RWPE2 (cell line): ENCODE data around the gene PSMG3.
A peak's percentile ranks its signal among the peaks of the same experiment; 100 is the strongest.

Source experiments
- ATAC-seq: fragments of 200-7000 bp; cut with Tn5 transposase; 3 replicates; pipeline ENCODE4 v1.9.1; 2021; ENCODE audit warnings: low read depth
- DNase-seq: peaks from one replicate; pipeline ENCODE4 v3.0.0-alpha.2; 2020; ENCODE audit warnings: low spot score
- H3K27ac ChIP-seq: fragments of 450-650 bp; 2 replicates; pipeline ENCODE4 v1.5.1; 2017; ENCODE audit warnings: mild to moderate bottlenecking; ENCODE audit not compliant: poor library complexity, severe bottlenecking
- H3K27me3 ChIP-seq: fragments of 250-450 bp; sonication (Bioruptor Pico); 2 replicates; pipeline ENCODE4 v1.5.1; 2021; ENCODE audit warnings: mild to moderate bottlenecking, moderate library complexity; ENCODE audit not compliant: insufficient read depth, poor library complexity, severe bottlenecking
- H3K36me3 ChIP-seq: fragments of 250-450 bp; sonication (Bioruptor Pico); 2 replicates; pipeline ENCODE4 v1.5.1; 2020; ENCODE audit warnings: low read depth, mild to moderate bottlenecking, moderate library complexity
- H3K4me1 ChIP-seq: fragments of 250-450 bp; sonication (Bioruptor Pico); 2 replicates; pipeline ENCODE4 v1.5.1; 2021; ENCODE audit warnings: mild to moderate bottlenecking, moderate library complexity; ENCODE audit not compliant: insufficient read depth, poor library complexity, severe bottlenecking
- H3K4me3 ChIP-seq: fragments of 250-450 bp; sonication (Bioruptor Pico); 2 replicates; pipeline ENCODE4 v1.5.1; 2021; ENCODE audit warnings: mild to moderate bottlenecking, moderate library complexity; ENCODE audit not compliant: severe bottlenecking
- H3K9me3 ChIP-seq: fragments of 250-450 bp; sonication (Bioruptor Pico); 2 replicates; pipeline ENCODE4 v1.5.1; 2021; ENCODE audit warnings: mild to moderate bottlenecking, moderate library complexity; ENCODE audit not compliant: severe bottlenecking
- TF ChIP-seq, protein P1 (sequence below): fragments of 450-650 bp; IDR thresholded peaks from one replicate; pipeline ENCODE4 v1.5.1; 2017; ENCODE audit warnings: mild to moderate bottlenecking, moderate library complexity; ENCODE audit not compliant: poor library complexity, severe bottlenecking

The PSMG3 gene

DNA sequence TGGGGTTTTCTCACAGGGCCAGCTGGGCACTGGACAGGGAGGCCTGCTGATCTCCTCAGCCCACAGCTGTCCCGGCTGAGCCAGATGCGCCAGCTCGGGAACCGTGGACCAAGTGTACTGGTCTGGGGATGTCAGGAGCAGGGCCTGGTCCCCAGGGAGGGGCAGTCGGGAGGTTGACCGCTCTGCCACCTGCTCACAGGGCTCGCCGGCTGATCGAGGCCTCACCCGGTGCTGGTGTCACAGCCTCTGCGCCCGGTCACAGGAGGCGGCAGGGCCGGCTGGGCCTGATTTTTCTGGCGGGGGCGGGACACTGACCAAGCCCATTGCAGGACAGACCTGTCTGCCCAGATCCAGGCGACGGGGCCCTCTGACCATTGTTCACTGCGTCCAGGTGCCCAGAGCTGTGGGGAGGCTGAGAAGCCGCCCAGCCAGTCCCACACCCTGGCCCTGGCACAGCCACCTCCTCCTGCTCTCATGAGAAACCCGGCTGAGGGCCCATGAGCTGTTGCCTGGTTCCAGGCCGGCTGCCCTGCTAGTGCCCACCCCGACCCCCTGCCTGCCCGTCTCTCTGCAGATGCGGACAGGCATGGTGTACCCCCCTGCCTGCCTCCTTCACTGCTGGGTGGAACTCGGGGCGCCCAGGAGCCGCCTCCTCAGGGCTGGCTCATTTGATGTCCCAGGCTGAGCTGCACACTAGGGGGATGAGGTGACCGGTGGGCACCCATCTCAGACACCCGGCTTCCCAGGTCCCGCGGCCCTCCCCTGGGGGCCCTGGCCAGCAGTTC, 10.8 kb downstream of the PSMG3 start:
- H3K36me3 ChIP-seq = no peaks in the 10 kb centered on the region
- no peaks in the 10 kb centered on the region for H3K9me3 ChIP-seq
- ATAC-seq (no peak), DNase-seq (peak; percentile 62)
- H3K4me1 ChIP-seq = peaks cover 30% of the 10 kb centered on the region
- H3K27ac ChIP-seq = peak overlapping the region; percentile 48
- TF ChIP-seq, protein P1, sequence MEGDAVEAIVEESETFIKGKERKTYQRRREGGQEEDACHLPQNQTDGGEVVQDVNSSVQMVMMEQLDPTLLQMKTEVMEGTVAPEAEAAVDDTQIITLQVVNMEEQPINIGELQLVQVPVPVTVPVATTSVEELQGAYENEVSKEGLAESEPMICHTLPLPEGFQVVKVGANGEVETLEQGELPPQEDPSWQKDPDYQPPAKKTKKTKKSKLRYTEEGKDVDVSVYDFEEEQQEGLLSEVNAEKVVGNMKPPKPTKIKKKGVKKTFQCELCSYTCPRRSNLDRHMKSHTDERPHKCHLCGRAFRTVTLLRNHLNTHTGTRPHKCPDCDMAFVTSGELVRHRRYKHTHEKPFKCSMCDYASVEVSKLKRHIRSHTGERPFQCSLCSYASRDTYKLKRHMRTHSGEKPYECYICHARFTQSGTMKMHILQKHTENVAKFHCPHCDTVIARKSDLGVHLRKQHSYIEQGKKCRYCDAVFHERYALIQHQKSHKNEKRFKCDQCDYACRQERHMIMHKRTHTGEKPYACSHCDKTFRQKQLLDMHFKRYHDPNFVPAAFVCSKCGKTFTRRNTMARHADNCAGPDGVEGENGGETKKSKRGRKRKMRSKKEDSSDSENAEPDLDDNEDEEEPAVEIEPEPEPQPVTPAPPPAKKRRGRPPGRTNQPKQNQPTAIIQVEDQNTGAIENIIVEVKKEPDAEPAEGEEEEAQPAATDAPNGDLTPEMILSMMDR = no peak
- no peak overlapping the region for H3K4me3 ChIP-seq
- no peaks in the 10 kb centered on the region for H3K27me3 ChIP-seq

DNA sequence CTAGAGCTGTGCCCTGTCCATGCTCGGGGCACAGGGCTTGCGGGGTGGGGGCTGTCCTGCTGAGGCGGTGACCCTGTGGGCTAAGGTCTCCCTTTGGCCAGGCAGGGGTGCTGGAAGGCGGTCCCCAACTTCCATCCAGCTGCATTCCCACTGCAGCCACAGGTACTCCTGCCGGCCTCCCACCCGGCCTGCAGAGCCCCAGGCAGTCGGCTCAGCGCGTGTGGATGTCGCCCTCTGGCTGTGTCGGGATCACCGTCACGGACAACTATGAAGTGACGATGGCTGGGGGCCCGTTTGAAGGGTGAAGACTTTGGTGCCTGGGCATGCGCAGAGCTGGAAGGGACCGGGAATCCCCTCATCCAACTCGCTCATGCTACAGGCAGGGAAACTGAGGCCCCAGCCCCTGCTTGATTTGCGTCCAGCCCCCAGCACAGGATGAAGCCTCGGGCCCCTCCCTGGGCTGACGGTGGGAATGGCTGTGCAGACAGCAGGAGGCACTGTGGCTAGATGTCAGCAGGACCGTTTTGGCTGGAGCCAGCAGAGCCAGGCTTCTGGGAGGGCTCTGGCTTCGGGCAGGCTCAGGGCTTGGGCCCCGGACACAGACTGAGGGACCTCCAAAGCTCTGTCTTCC, 11.5 kb downstream of the PSMG3 start:
- H3K9me3 ChIP-seq = no peaks in the 10 kb centered on the region
- H3K4me1 ChIP-seq = peaks cover 30% of the 10 kb centered on the region
- no peaks in the 10 kb centered on the region for H3K27me3 ChIP-seq
- no peak for ATAC-seq
- no peak overlapping the region for H3K27ac ChIP-seq
- H3K4me3 ChIP-seq = no peak overlapping the region
- no peaks in the 10 kb centered on the region for H3K36me3 ChIP-seq
- TF ChIP-seq, protein P1 = no peak
- DNase-seq = peak; percentile 68

DNA sequence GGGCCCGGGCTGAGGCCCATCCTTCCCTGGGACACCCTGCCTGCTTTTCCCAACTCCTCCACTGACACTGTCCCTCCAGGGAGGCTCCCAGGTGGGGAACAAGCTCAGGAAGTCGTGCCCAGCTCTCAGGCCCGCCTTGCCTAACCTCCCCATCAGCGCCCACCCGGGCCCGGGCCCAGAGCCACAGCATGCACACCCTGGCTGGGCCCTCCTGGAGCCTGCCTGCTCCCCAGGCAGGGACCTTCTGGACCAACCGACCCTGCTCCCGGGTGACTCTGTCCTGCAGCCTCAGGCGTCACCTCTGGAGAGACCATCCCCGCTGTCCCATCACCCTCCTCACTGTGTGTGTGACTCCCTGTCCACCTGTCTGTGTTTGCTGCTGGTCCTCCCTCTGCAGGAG, 12.1 kb downstream of the PSMG3 start:
- ATAC-seq (no peak), DNase-seq (no peak)

DNA sequence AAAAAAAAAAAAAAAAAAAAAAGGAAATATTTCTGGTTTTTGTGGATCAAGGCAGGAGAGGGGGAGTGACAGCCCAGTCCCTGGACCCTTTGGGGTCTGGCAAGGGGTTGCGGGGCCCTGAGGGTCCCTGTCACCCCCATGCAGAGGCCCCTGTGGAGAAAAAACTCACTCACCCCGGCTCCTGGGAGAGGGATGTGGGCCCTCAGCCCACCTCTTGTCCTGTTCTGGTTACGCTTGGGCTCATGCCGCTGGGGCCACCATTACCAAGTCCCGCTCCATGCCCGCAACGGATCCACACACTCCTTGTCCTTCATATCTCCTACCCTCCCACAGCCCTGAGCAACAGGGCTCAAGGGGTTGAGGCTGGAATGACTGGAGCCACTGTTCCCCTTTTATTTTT, 12.8 kb downstream of the PSMG3 start:
- H3K27ac ChIP-seq = peak overlapping the region; percentile 91
- DNase-seq = no peak
- H3K4me1 ChIP-seq = peaks cover 30% of the 10 kb centered on the region
- TF ChIP-seq, protein P1 = no peak
- ATAC-seq = no peak
- no peak overlapping the region for H3K4me3 ChIP-seq
- no peaks in the 10 kb centered on the region for H3K36me3 ChIP-seq
- H3K9me3 ChIP-seq = no peaks in the 10 kb centered on the region
- no peaks in the 10 kb centered on the region for H3K27me3 ChIP-seq

More for the DNA sequence above, 12.1 kb downstream of the PSMG3 start:
- no peak overlapping the region for H3K27ac ChIP-seq
- H3K36me3 ChIP-seq = no peaks in the 10 kb centered on the region
- no peaks in the 10 kb centered on the region for H3K27me3 ChIP-seq
- peaks cover 30% of the 10 kb centered on the region for H3K4me1 ChIP-seq
- TF ChIP-seq, protein P1 = no peak
- H3K4me3 ChIP-seq = no peak overlapping the region
- H3K9me3 ChIP-seq = no peaks in the 10 kb centered on the region
